Measurements from ENCODE around the gene ID3. TPM values are rescaled to one million over a fixed set of nuclear protein-coding genes. Genes with fewer than 3 reads are reported as not detected.

The ID3 gene
- total RNA-seq, 1 donor from 2014 or later, result 99.9 TPM

DNA sequence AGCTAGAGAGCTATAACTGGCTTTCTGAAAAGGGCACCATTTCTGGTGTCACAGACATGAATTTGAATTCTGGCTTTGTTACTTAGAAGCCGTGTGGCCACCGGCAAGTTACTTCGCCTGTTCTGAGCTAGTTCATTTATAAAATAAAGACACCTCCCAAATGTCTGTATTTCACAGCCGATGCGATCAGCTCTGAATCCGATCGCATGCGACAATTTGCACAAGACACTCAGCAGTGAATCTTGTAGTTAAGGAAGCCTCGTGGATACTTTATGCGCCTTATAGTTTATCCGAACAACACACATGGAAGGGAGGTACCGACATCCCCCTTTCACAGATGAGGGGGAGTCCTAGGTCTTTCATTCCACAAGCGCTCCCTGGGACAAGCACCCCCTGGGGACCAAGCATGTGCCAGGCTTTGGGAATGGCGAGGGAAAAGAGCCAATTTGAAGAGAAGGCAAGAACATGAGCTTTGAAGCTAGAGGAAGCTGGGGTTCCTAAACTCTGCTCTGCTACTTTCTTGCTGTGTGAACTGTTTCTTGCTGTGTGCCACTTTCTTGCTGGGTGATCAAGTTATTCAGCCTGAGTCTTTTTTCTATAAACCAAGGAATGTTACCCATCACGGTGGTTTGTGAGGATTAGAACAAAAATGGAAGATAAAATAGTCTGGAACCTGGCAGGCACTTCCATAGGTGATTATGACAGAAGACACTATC is 3.9 kb downstream of the ID3 start:
- Mint-ChIP-seq H3K4me3 (peak overlapping the region; percentile 91), H3K27me3 (ENCODE audit: insufficient read depth, low read depth) (peaks cover 12% of the 10 kb centered on the region), H3K27ac (peak overlapping the region; percentile 91), H3K9me3 (no peaks in the 10 kb centered on the region), H3K36me3 (peaks cover 15% of the 10 kb centered on the region), H3K4me1 (peaks cover 75% of the 10 kb centered on the region)
- H3K36me3 ChIP-seq, result no peaks in the 10 kb centered on the region
- no peaks in the 10 kb centered on the region for H3K9me3 ChIP-seq (ENCODE audit: low read depth)
- H2AFZ ChIP-seq (replicated peaks), result no peak overlapping the region
- H4K20me1 ChIP-seq (ENCODE audit: low read depth), result peaks cover 44% of the 10 kb centered on the region
- peak; percentile 67 for DNase-seq (ENCODE audit: low spot score)
- peaks cover 17% of the 10 kb centered on the region for H3K27me3 ChIP-seq
- no peak for TF ChIP-seq EZH2phosphoT487 (IDR thresholded peaks at IDR 0.05)
- H3K9ac ChIP-seq, result no peak overlapping the region
- peaks cover 68% of the 10 kb centered on the region for H3F3A ChIP-seq (ENCODE audit: low read depth)
- H3K79me2 ChIP-seq (ENCODE audit: low read depth), result peaks cover 41% of the 10 kb centered on the region
- peak overlapping the region; percentile 90 for H3K4me2 ChIP-seq
- peak overlapping the region; percentile 91 for H3K4me3 ChIP-seq
- H3K27ac ChIP-seq, result peak overlapping the region; percentile 72
- peaks cover 57% of the 10 kb centered on the region for H3K4me1 ChIP-seq

DNA sequence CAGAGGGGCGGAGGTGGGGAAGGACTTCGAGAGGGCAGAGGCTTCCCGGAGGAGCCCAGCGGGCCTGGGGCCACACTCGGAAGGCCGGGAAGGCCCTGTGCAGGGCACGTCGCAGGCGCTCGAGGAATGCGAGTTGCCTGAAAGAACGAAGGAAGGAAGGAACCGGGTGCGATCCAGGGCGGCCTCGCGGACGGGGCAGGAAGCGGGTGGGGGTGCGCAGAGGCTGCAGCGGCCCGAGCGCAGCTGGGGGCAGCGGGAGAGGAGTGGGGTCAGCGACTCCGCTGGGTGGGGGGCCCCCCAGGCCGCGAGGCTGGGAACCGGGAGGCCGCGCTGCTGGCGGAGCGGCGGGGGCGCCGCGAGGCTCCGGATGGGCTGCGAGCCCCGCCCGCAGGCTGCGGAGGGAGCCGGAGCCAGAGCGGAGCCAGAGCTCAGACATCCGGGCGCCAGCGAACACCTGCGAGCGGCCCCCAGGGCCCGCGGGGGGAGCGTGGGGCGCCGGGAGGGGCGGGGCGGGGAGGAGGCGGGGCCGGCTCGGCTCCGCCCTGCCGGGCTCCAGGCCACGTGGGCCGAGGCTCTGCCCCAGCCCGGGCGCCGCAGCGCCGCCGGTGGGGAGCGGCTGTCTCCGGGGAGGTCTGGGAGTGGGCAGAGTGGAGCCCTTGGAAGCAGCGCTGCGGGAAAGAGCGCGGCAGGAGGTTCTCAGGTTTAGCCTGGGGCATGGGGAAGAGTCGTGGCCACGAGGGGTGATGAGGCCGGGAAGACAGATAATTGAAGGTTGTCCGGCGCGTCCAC is 4.6 kb downstream of the ID3 start:
- H3K9ac ChIP-seq, result peak overlapping the region; percentile 80
- Mint-ChIP-seq H3K27me3 (ENCODE audit: insufficient read depth, low read depth) (peaks cover 12% of the 10 kb centered on the region), H3K4me1 (peaks cover 68% of the 10 kb centered on the region)

DNA sequence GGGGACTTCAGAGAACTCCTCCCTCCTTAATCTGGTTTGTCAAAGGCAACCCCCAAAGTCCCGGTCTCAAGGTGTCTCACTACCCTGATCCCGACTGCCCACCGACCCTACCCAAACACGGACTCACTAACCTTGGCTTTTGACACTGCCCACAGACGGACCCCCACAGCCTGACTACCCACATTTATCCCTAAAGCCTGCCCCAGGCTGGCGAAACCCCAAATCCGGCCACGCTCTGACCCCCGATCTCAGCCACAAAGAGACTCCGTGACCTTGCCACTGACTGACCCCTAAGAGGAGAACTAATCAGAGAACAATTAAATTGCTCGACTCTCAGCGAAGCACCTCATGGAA is 5.2 kb downstream of the ID3 start:
- H3K36me3 Mint-ChIP-seq, result peaks cover 15% of the 10 kb centered on the region
- Histone ChIP-seq H3K9me3 (ENCODE audit: low read depth) (no peaks in the 10 kb centered on the region), H4K20me1 (ENCODE audit: low read depth) (peaks cover 42% of the 10 kb centered on the region), H3K9ac (peak overlapping the region; percentile 80), H3K4me2 (peak overlapping the region; percentile 92), H3K79me2 (ENCODE audit: low read depth) (peaks cover 29% of the 10 kb centered on the region), H3F3A (ENCODE audit: low read depth) (peaks cover 57% of the 10 kb centered on the region), H3K27ac (peak overlapping the region; percentile 98), H3K4me1 (peaks cover 51% of the 10 kb centered on the region), H2AFZ (replicated peaks) (no peak overlapping the region), H3K4me3 (peak overlapping the region; percentile 91), H3K27me3 (peaks cover 17% of the 10 kb centered on the region), H3K36me3 (no peaks in the 10 kb centered on the region)
- H3K9me3 Mint-ChIP-seq, result no peaks in the 10 kb centered on the region
- TF ChIP-seq, protein P1, sequence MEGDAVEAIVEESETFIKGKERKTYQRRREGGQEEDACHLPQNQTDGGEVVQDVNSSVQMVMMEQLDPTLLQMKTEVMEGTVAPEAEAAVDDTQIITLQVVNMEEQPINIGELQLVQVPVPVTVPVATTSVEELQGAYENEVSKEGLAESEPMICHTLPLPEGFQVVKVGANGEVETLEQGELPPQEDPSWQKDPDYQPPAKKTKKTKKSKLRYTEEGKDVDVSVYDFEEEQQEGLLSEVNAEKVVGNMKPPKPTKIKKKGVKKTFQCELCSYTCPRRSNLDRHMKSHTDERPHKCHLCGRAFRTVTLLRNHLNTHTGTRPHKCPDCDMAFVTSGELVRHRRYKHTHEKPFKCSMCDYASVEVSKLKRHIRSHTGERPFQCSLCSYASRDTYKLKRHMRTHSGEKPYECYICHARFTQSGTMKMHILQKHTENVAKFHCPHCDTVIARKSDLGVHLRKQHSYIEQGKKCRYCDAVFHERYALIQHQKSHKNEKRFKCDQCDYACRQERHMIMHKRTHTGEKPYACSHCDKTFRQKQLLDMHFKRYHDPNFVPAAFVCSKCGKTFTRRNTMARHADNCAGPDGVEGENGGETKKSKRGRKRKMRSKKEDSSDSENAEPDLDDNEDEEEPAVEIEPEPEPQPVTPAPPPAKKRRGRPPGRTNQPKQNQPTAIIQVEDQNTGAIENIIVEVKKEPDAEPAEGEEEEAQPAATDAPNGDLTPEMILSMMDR (IDR thresholded peaks at IDR 0.05), result no peak
- no peak for TF ChIP-seq EZH2 (IDR thresholded peaks at IDR 0.05)
- peak overlapping the region; percentile 96 for H3K27ac Mint-ChIP-seq
- H3K4me3 Mint-ChIP-seq, result peak overlapping the region; percentile 87
- peaks cover 9% of the 10 kb centered on the region for H3K27me3 Mint-ChIP-seq (ENCODE audit: insufficient read depth, low read depth)
- DNase-seq (ENCODE audit: low spot score), result no peak
- peaks cover 69% of the 10 kb centered on the region for H3K4me1 Mint-ChIP-seq

More for the DNA sequence above, 4.6 kb downstream of the ID3 start:
- Histone ChIP-seq H3K4me1 (peaks cover 51% of the 10 kb centered on the region), H3K79me2 (ENCODE audit: low read depth) (peaks cover 33% of the 10 kb centered on the region), H3K9me3 (ENCODE audit: low read depth) (no peaks in the 10 kb centered on the region), H3K4me3 (peak overlapping the region; percentile 91), H3F3A (ENCODE audit: low read depth) (peaks cover 60% of the 10 kb centered on the region), H2AFZ (replicated peaks) (no peak overlapping the region), H3K27ac (peak overlapping the region; percentile 98), H3K4me2 (peak overlapping the region; percentile 92), H4K20me1 (ENCODE audit: low read depth) (peaks cover 44% of the 10 kb centered on the region), H3K27me3 (peaks cover 17% of the 10 kb centered on the region), H3K36me3 (no peaks in the 10 kb centered on the region)
- TF ChIP-seq, protein P1 (IDR thresholded peaks at IDR 0.05), result peak; percentile 22
- no peak for TF ChIP-seq EZH2phosphoT487 (IDR thresholded peaks at IDR 0.05)
- TF ChIP-seq EZH2 (IDR thresholded peaks at IDR 0.05), result no peak
- Mint-ChIP-seq H3K36me3 (peaks cover 15% of the 10 kb centered on the region), H3K4me3 (peak overlapping the region; percentile 91), H3K9me3 (no peaks in the 10 kb centered on the region), H3K27ac (peak overlapping the region; percentile 96)
- peak; percentile 96 for DNase-seq (ENCODE audit: low spot score)

All from neural progenitor cell (in vitro differentiated cells).